GM04503 (cell line): Measurements from ENCODE around the gene RPS2.

Experiments
- DNase-seq: peaks from one replicate; pipeline ENCODE4 v3.0.0-alpha.2; 2012; ENCODE audit warnings: low read depth

RPS2 gene

GRCh38 chr16:1998852-1999801 is 34.5 kb upstream of the RPS2 start:
- DNase-seq = no peak

DNA sequence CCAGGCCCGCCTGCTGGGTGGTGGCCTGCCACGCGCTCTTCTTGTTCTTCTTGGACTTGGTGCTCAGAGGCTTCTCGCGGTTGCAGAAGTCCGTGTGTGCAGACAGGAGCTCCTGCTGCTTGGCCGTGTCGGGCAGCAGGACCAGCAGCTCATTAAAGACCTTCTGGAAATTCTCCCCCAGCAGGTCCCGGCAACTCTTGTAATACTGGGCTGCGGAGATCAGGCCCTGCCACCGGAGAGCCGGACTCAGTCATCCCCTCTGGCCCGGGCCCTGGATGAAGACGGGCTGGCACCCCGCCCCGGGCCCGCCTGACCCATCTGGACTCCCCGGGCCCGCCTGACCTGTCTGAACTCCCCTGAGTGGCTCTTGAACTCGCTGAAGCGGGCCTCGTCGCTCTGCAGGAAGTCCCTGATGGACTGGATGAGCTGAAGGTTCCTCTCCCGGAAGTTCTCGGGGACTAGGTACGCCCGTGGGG is 33.8 kb upstream of the RPS2 start:
- no peak for DNase-seq

GRCh38 chr16:1997494-1998359 is 33.1 kb upstream of the RPS2 start:
- no peak for DNase-seq

DNA sequence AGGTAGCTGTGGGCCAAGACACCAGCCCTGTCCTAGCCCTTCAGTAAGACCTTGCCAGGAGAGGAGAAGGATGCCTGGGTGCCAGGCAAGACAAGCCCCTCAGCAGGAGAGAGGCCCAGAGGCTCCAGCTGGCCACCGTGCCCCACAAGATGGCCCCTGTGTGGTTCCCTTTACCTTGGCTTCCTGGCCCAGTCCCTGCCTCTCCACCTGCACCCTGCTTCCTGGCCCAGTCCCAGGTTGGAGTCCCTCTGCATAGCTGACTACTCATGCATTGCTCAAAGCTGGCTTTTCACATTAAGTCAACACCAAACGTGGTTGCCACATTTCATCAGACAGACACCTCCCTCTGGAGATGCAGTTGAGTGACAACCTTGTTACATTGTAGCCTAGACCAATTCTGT is 29.1 kb upstream of the RPS2 start:
- no peak for DNase-seq

- DNase-seq = no peak
These were observed 28.2 kb upstream of the RPS2 start for GRCh38 chr16:1992704-1993317.

DNA sequence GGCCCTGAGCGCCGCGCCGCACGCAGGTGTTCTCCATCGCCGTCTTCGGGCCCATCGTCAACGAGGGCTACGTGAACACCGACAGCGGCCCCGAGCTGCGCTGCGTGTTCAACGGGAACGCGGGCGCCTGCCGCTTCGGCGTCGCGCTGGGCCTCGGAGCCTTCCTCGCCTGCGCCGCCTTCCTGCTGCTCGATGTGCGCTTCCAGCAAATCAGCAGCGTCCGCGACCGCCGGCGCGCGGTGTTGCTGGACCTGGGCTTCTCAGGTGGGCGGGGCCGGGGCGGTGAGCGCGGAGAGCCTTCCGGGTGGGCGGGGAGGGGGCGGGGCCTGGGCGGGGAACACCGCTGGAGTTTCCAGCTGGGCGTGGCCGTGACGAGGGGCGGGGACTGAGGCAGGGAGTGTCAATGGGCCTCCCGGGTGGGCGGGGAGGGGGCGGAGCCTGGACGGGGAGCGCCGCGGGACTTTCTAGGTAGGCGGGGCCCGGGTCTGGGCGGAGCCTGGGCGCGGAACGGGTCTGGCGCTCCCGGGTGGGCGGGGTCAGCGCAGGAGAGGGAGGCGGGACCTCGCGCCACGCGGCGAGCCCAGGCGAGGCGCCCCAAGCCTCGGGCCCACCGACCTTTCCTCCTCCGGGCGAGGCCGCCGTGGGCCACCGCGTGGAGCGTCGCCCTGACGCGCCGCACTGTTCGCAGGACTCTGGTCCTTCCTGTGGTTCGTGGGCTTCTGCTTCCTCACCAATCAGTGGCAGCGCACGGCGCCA is 27.5 kb upstream of the RPS2 start:
- no peak for DNase-seq

DNA sequence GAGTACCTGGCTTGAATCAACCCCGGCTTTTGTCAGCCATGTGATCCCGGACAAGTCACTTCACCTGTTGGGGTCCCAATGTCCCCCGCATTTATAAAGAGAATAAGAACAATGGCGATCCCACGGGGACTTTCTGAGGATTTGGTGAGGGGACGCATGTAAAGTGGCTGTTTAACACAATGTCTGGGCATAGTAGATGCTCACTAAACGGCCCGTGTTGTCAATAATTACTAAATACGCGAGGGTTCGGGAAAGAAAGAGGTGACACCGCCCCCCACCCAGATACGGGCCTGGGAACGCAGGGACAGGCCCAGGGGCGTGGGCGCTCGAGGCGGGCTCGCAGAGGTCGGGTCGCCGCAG is 26.9 kb upstream of the RPS2 start:
- DNase-seq = no peak

GRCh38 chr16:1991135-1991551 is 26.5 kb upstream of the RPS2 start:
- DNase-seq = no peak

GRCh38 chr16:1990351-1991134 is 25.9 kb upstream of the RPS2 start:
- DNase-seq = no peak

GRCh38 chr16:1990101-1990350 is 25.4 kb upstream of the RPS2 start:
- DNase-seq = no peak

GRCh38 chr16:1989209-1990100 is 24.8 kb upstream of the RPS2 start, which contains the start of gene SYNGR3:
Gene SYNGR3, plus strand, starts transcription at chr16:1989970. Its CDS starts 133 bp downstream, at chr16:1990103.
- DNase-seq = no peak

GRCh38 chr16:1987198-1987597 is 22.6 kb upstream of the RPS2 start:
- DNase-seq = no peak

DNA sequence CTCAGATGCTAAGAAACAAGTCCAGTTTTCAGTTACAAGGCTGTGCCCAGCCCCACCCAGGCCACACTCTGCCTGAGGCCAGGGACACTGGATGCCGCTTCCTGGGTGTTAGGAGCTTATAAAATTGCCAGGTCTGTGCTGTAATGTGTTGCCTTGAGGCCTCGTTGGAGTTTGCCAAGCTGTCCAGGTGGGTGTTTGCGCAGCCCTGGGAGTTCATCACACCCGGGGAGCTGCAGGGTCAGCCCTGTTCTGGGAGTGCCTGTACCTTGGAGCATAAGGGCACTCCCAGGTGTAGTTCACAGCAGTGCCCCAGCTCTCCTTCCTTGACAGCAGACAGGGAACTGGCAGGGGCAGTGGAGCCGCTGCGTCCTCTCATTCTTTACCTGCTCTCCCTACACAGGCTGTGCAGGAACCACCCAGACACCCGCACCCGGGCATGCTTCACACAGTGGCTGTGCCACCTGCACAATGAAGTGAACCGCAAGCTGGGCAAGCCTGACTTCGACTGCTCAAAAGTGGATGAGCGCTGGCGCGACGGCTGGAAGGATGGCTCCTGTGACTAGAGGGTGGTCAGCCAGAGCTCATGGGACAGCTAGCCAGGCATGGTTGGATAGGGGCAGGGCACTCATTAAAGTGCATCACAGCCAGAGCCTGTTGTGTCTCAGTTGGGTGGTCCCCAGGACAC is 21.0 kb upstream of the RPS2 start:
- DNase-seq = no peak

DNA sequence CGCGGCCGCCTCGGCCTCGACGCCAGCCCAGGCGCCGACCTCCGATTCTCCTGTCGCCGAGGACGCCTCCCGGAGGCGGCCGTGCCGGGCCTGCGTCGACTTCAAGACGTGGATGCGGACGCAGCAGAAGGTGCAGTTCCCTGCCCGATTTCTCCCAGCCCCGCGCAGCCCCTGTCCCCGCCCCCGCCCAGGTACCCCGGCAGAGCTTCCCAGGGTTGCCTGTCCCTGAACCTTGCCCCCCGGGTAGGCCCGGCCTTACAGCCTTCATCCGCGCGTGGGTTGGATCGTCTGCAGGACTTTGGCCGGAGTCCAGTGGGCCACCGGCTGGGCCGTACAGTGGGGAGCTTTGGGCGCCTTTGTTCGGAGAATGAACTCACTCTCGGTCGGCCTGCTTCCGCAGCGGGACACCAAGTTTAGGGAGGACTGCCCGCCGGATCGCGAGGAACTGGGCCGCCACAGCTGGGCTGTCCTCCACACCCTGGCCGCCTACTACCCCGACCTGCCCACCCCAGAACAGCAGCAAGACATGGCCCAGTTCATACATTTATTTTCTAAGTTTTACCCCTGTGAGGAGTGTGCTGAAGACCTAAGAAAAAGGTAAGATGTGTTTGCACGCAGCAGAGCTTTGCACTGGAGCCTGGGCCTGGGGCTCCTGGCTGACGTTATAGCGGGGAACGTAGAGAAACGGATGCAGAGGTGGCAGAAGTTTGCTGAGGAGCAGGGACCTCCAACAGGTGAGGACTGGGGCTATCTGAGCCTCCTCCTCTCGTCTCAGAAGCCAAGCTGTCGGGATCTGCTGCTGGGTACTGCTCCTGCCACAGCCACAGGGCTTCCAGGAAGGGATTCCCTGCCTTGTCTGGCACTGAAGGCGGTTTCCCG is 20.0 kb upstream of the RPS2 start:
- DNase-seq = no peak

GRCh38 chr16:1983544-1984346 is 19.1 kb upstream of the RPS2 start, which contains the start of gene GFER:
Gene GFER, plus strand, starts transcription at chr16:1984193. Its CDS starts 26 bp downstream, at chr16:1984219.
- DNase-seq = no peak

GRCh38 chr16:1982991-1983543 is 18.4 kb upstream of the RPS2 start:
- DNase-seq = no peak

DNA sequence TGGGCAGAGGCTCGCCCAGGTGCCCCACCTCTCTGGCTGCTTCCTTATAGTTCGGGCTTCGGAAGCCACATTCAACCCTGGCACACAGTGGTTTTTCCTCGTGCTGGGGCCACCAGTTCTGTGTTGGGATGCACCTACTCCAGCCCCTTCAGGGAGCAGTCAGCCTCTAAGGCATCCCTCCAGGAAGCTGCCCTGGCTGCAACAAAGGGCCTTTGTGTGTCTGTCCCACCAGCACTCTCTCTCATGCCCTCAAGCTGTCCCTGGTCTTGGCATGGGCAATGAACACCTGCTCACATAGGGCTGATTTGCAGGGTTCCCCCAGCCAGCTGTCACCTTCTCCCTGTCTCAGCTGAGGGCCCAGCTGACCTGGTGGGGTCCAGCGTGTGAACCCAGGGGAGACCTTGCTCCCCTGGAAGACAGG is 17.4 kb upstream of the RPS2 start:
- no peak for DNase-seq
